Lower lobe of right lung (tissue), 2 donors: ENCODE results near the gene GALM. TPM values are rescaled to one million over a fixed set of nuclear protein-coding genes. Genes with fewer than 3 reads are reported as not detected.

Source experiments
- ATAC-seq, 2 donors: fragments of 200-7000 bp; cut with Tn5 transposase; one replicate each; pipeline ENCODE4 v1.9.1; 2020 to 2022; ENCODE audit warnings: mild to moderate bottlenecking in 2 of 2, moderate library complexity in 2 of 2
- DNase-seq: peaks from one replicate; pipeline ENCODE4 v3.0.0-alpha.2; 2020
- H3K27ac ChIP-seq: fragments of 200-600 bp; one replicate; pipeline ENCODE4 v1.8.0; 2022
- H3K27me3 ChIP-seq: fragments of 200-600 bp; one replicate; pipeline ENCODE4 v1.8.0; 2022; ENCODE audit warnings: low read depth
- H3K36me3 ChIP-seq: fragments of 200-600 bp; one replicate; pipeline ENCODE4 v1.8.0; 2022; ENCODE audit warnings: mild to moderate bottlenecking
- H3K4me1 ChIP-seq: fragments of 200-600 bp; one replicate; pipeline ENCODE4 v1.8.0; 2022
- H3K4me3 ChIP-seq: fragments of 200-600 bp; one replicate; pipeline ENCODE4 v1.8.0; 2022; ENCODE audit warnings: mild to moderate bottlenecking
- H3K9me3 ChIP-seq: fragments of 200-600 bp; one replicate; pipeline ENCODE4 v1.8.0; 2022
- intact Hi-C: fragments of 100-400 bp; cut with DNase I; formaldehyde crosslinking; loops from one replicate; pipeline ENCODE4 v1.11.0; 2022
- total RNA-seq: library from RNA; stranded (reverse); fragmentation: NEBNext Ultra II Directional; extraction: Animal tissue kit (Norgen Biotek cat#: 25700); gene quantifications from one replicate; pipeline ENCODE4 v1.2.1, GENCODE V29; 2021
- TF ChIP-seq, protein P1 (sequence below): fragments of 200-600 bp; IDR thresholded peaks from one replicate; pipeline ENCODE4 v1.8.0; 2022; ENCODE audit warnings: antibody characterized with exemption, mild to moderate bottlenecking
- donor health status: DM: no; HTN: yes; CAD: no; lungs with severe emphysema.

The GALM gene
- total RNA-seq, 1 donor from 2014 or later: 17.7 TPM

DNA sequence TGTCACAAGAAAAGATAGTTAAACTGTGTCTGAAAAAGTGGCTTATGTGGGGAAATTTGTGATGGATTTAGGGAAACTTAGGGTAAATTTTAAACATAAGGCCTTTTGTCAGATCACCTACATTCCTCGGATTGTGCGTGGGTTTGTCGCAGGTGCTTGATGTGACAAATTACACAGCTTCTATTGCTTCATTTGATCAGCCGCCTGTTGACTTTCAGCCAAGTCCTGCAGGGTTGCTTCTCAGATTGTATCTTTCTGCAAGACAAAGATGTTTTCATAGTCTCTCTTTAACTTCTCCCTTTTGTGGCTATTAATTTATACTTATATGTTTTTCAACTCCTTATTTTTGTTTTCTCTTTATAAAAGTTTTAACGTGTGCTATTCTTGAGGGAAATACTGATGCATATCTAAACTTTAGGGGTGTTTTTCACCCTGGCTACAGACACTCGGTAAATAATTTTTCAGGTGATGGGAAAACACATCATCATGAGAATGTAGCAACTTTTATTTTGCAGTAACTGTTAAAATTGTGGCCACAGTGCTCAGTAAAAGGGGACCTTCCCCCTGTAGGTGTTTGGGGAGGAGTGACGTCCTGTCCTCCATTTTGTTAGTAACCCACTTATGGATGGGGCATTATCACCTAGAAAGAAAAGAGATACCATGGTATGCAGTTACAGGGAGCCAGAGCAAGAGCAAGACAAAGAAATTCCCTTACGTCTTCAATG is 31.4 kb downstream of the GALM start:
- Histone ChIP-seq H3K9me3 (no peaks in the 10 kb centered on the region), H3K4me3 (no peak overlapping the region), H3K4me1 (peaks cover 5% of the 10 kb centered on the region), H3K27me3 (no peaks in the 10 kb centered on the region), H3K27ac (no peak overlapping the region), H3K36me3 (no peaks in the 10 kb centered on the region)
- TF ChIP-seq, protein P1, sequence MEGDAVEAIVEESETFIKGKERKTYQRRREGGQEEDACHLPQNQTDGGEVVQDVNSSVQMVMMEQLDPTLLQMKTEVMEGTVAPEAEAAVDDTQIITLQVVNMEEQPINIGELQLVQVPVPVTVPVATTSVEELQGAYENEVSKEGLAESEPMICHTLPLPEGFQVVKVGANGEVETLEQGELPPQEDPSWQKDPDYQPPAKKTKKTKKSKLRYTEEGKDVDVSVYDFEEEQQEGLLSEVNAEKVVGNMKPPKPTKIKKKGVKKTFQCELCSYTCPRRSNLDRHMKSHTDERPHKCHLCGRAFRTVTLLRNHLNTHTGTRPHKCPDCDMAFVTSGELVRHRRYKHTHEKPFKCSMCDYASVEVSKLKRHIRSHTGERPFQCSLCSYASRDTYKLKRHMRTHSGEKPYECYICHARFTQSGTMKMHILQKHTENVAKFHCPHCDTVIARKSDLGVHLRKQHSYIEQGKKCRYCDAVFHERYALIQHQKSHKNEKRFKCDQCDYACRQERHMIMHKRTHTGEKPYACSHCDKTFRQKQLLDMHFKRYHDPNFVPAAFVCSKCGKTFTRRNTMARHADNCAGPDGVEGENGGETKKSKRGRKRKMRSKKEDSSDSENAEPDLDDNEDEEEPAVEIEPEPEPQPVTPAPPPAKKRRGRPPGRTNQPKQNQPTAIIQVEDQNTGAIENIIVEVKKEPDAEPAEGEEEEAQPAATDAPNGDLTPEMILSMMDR: no peak
- no peak for DNase-seq
- intact Hi-C loops: no loop called here
- ATAC-seq: no peak

DNA sequence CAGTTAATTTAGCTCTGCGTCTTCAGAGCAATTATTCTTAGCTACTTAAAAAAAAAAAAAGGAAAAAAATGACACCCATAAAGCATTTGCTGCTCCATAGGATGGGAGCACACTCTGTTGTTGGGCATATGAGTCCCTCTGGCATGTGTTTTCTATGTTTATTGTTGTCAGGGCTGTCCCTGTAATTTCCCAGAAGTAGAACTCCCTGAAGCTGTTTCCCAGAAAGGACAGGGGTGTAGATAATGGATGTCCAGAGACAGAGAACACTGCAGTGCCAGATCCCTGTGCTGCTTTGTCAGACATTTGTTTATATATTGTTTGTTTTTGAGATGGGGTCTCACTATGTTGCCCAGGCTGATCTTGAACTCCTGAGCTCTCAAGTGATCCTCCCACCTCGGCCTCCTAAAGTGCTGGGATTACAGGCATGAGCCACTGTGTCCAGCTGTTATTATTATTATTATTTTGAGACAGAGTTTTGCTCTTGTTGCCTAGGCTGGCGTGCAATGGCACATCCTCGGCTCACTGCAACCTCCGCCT is 32.6 kb downstream of the GALM start:
- TF ChIP-seq, protein P1: no peak

DNA sequence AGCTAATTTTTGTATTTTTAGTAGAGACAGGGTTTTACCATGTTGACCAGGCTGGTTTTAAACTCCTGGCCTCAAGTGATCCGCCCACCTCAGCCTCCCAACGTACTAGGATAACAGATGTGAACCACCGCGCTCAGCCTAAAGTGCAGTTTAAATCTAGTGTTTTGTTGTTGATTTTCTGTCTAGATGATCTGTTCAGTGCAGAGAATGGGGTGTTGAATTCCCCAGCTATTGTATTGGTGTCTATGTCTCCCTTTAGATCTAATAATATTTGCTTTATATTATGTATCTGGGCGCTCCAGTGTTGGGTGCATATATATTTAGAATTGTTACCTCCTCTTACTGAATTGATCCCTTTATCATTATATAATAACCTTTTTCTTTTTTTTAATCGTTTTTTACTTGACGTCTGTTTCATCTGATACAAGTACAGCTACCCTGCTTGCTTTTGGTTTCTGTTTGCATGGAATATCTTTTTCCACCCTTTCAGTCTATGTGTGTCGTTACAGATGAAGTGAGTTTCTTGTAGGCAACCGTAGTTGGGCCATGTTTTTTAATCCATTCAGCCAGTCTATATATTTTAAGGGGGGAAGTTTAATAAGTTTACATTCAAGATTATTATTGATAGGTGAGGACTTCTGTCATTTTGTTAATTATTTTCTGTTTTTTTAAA is 34.3 kb downstream of the GALM start:
- Histone ChIP-seq H3K27me3 (no peaks in the 10 kb centered on the region), H3K9me3 (no peaks in the 10 kb centered on the region), H3K36me3 (no peaks in the 10 kb centered on the region), H3K4me1 (no peaks in the 10 kb centered on the region), H3K27ac (no peak overlapping the region), H3K4me3 (no peak overlapping the region)
- DNase-seq (no peak), ATAC-seq (no peak)
- TF ChIP-seq, protein P1: no peak
- intact Hi-C loops: no loop called here

More for the DNA sequence above, 32.6 kb downstream of the GALM start:
- H3K27me3 ChIP-seq: no peaks in the 10 kb centered on the region
- no peaks in the 10 kb centered on the region for H3K36me3 ChIP-seq
- ATAC-seq (no peak), DNase-seq (no peak)
- no peaks in the 10 kb centered on the region for H3K4me1 ChIP-seq
- intact Hi-C loops: no loop called here
- H3K27ac ChIP-seq: no peak overlapping the region
- no peaks in the 10 kb centered on the region for H3K9me3 ChIP-seq
- H3K4me3 ChIP-seq: no peak overlapping the region

DNA sequence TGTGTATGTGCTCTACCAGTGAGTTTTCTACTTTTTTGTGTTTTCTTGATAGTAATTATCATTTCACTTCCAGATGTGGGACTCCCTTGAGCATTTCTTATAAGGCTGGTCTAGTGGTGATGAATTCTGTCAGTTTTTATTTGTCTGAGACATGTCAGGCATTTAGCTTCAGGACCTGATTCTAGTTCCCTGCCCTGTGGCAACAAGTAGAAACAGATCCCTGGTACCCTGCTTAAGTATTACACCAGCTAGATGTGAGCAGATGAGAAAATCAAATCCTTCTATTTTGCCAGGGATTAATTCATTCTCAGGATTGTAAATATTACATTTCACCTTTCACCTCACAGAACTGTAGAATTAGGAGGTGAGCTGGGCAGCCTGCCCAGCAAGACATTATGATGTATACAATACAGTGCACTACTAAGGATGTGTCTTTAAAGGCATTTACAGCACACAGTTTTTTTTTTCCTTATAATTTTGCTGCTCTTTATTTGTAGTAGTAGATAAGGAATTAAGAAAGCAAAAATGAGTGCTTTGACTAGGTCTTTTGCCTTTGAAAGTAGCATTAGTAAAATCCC is 35.1 kb downstream of the GALM start:
- no peak overlapping the region for H3K4me3 ChIP-seq
- DNase-seq (no peak), ATAC-seq (no peak)
- intact Hi-C loops: no loop called here
- no peaks in the 10 kb centered on the region for H3K36me3 ChIP-seq
- no peaks in the 10 kb centered on the region for H3K9me3 ChIP-seq
- no peaks in the 10 kb centered on the region for H3K4me1 ChIP-seq
- TF ChIP-seq, protein P1: no peak
- no peak overlapping the region for H3K27ac ChIP-seq
- H3K27me3 ChIP-seq: no peaks in the 10 kb centered on the region

DNA sequence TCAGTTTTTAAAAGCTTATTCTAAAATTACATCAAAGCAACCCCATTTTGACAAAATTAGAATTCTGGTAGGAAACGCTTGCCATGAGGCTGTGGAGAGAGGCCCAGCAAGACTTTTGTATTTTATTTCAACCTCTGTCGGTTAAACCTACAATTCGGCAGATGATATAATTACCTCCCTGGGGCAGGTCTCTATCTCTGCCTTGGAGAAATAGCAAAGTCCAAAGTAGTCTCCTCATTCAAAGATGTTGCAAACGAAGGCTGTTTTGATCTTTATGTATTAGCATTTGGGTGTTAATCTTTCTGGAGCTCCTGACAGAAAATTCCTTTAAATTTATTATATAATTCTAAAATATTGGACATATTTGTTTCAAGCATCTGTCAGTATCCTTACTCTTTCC is 35.6 kb downstream of the GALM start:
- TF ChIP-seq, protein P1: no peak
- no peak for DNase-seq
- Histone ChIP-seq H3K27ac (no peak overlapping the region), H3K36me3 (no peaks in the 10 kb centered on the region), H3K4me3 (no peak overlapping the region), H3K9me3 (no peaks in the 10 kb centered on the region), H3K27me3 (no peaks in the 10 kb centered on the region), H3K4me1 (no peaks in the 10 kb centered on the region)
- intact Hi-C loops: no loop called here
- no peak for ATAC-seq
